GM12892 (cell line): ENCODE results near the gene NUBP1.
"Not testable (repeated sequence)": the region's sequence is repeated elsewhere in the genome, so short reads cannot be mapped to it uniquely, and the experiment has no call there.

Source experiments
- DNase-seq: peaks from one replicate; pipeline ENCODE4 v3.0.0; 2011; ENCODE audit not compliant: insufficient read length
- FAIRE-seq: peaks from 2 replicates; lab custom pipeline; 2011; peaks lifted over from hg19 to GRCh38; lab: Jason Lieb, UNC
- POLR2A ChIP-seq: IDR thresholded peaks from 2 replicates; pipeline ENCODE4 v1.6.1; 2011; ENCODE audit warnings: low read depth, low read length, control low read depth
- POLR2AphosphoS5 ChIP-seq: IDR thresholded peaks from 2 replicates; pipeline ENCODE4 v1.6.1; 2011; ENCODE audit warnings: low read depth, low read length, control low read depth
- TAF1 ChIP-seq: IDR thresholded peaks from 2 replicates; pipeline ENCODE4 v1.6.1; 2011; ENCODE audit warnings: low read depth, mild to moderate bottlenecking, control low read depth, low read length, borderline replicate concordance

The NUBP1 gene

DNA sequence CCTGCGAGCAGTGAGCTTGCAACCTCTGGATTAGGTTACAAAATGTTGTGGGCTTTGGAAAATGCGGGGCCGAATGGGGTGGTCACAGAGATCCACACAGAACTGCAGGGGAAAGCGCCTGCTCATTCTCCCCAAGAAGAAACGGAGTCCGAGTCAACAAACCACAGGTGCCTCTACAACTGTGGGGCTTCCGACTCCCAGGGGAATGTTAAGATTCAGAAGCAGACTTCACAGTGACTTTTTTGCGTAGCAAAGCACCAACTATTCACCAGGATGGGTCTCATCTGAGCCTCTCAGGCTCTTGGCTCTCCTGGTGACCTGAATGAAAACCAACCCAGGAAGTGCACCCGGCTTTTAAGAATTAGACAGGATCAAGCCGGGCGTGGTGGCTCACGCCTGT, 33.7 kb downstream of the NUBP1 start:
- DNase-seq (no peak), FAIRE-seq (no peak)
- TF ChIP-seq POLR2AphosphoS5 (no peak), TAF1 (no peak), POLR2A (no peak)

DNA sequence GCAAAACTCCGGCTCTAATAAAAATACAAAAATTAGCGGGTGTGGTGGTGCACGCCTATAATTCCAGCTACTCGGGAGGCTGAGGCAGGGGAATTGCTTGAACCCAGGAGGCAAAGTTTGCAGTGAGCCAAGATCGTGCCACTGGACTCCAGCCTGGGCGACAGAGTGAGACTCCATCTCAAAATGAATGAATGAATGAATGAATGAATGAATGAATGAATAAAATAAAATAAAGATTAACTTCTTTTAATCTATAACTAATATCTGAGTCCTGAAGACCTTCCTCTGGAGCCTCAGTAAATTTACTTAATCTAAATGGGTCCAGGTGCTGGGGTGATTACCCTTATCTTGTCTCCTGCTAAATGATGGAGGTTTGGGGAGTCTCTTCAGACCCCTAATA, 36.3 kb downstream of the NUBP1 start:
- not testable (repeated sequence) for DNase-seq, FAIRE-seq

DNA sequence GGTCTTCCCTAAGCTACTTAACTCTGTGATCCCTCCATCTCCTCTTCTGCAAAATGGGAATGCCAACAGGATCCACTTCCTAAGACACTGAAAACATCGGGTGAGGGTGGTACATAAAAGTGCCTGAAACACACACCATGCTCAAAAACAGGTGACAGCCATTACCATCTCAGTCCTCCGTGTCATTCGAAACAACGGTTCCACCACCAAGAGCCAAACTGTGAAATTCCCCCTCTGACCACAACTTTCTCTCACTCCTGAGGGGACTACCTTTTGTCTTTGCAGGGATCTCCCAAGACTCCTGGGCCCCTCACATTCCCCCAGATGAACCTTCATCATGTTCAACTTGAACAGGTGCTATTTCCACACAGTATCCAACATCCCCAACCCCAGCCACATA, 37.0 kb downstream of the NUBP1 start:
- FAIRE-seq (peak; percentile 90), DNase-seq (no peak)
- TF ChIP-seq POLR2AphosphoS5 (no peak), TAF1 (no peak), POLR2A (no peak)

DNA sequence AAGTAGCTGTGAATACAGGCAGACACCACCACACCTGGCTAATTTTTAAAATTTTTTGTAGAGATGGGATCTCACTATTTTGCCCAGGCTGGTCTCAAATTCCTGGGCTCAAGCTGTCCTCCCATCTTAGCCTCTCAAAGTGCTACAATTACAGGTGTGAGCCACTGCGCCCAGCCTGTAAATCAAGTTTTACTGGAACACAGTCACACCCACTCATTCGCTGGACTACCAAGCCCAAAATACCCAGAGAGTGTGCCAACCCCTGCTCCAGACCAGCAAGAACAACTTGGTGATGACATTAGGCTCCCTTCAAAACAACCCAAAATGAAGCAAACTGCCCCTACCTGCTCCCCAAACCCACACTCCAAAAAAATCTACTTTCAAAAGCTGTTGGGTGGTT, 39.0 kb downstream of the NUBP1 start:
- no peak for TF ChIP-seq TAF1
- no peak for TF ChIP-seq POLR2AphosphoS5
- no peak for TF ChIP-seq POLR2A
- DNase-seq = no peak
- FAIRE-seq = no peak

DNA sequence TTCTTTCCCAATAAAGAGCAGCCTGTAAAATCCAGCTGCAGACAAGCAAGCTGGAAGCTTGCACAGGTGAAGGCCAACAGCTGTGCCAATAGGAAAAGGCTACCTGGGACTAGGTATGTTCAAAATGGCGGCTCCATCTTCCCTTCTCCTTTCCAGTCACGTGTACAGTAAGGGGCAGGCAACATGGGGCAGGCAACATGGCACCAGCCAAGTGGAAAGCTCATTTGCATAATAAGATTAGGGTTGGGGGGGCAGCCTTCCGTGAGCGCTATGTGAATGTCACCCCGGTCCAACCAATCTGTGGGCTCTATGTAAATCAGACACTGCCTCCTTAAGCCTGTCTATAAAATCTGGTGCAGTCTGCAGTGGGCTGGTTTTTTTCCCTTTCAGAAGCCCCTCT, 43.7 kb downstream of the NUBP1 start:
- FAIRE-seq (peak; percentile 84), DNase-seq (no peak)
- no peak for TF ChIP-seq POLR2AphosphoS5
- TF ChIP-seq TAF1 = no peak
- TF ChIP-seq POLR2A = no peak

DNA sequence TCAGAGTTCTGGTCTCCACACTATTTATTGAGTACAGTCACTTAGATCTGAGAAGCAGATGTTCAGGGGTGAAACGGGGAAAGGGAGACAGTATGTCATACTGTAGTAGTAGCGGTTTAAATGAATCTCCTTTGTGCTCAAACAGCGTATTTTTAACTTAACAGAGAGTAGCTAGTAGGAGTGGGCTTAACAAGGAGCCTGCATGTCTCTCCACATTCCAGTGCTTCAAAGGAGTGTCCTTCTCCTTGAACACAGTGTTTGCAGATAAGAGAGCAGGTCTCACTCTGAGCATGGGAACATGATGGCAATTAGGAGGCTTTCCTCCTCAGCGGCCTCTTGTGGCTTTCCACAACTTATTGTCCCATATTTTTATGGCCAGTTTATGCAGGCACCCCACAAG, 45.0 kb downstream of the NUBP1 start:
- DNase-seq, FAIRE-seq: not testable (repeated sequence)

DNA sequence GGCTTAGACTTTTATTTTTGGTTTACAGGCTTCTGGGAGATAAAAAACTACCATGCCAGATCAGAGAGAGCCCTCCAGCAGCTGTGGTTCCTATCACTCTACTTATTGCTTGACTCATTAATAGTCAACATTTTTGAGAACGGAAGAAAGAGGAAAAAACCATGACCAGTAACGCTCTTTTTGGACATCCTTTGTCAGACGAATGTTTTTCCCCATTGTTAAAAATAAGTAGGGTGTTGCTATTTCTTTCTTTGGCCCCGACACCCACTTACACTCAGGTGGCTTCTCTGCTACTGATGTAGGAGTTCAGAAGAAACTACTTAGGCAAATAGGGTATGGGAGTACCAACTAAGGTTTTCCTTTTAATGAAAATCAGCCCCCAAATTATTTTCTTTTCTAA, 47.4 kb downstream of the NUBP1 start:
- peak; percentile 82 for FAIRE-seq
- no peak for DNase-seq
- no peak for TF ChIP-seq POLR2A
- no peak for TF ChIP-seq TAF1
- TF ChIP-seq POLR2AphosphoS5 = no peak

DNA sequence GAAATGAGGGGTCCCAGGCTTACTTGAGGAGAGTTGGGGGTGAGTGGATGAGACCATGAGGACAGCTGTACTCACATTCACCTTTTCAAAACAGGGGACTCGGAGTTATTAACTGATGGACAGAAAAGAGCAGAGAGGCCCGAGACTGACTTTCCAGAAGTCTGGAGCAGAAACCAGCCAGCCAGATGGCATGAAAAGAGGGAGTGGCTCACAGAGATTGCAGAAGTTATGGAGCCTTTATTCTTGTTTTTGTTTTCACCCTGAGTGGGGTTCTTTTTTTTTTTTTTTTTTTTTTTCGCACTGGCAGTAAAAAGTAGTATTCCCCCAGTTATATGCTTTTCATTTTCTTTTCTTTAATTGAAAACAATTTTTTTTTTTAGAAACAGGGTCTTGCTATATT, 56.1 kb downstream of the NUBP1 start:
- TF ChIP-seq POLR2A (no peak), POLR2AphosphoS5 (no peak), TAF1 (no peak)
- DNase-seq (no peak), FAIRE-seq (no peak)

DNA sequence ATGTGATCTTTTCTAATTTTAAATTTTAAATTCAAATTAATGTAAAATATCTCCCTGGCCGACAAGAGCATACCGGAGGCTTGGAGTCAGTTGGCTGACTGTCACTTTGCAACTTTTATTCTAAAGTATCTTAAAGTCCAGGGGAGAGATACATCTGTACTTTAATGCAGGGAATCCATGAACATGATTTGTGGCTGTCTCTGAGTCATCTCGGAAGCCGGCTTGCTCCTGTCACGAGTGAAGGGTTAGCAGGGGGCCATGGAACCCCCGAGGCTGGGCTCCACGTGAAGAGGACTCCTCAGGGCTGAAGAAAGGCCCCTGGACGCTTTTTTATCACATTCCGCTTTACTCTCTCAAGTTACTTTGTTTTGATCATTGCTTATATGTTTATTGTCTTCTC, 61.7 kb downstream of the NUBP1 start:
- no peak for DNase-seq
- no peak for FAIRE-seq
- TF ChIP-seq POLR2A = no peak
- TF ChIP-seq TAF1 = no peak
- TF ChIP-seq POLR2AphosphoS5 = no peak

DNA sequence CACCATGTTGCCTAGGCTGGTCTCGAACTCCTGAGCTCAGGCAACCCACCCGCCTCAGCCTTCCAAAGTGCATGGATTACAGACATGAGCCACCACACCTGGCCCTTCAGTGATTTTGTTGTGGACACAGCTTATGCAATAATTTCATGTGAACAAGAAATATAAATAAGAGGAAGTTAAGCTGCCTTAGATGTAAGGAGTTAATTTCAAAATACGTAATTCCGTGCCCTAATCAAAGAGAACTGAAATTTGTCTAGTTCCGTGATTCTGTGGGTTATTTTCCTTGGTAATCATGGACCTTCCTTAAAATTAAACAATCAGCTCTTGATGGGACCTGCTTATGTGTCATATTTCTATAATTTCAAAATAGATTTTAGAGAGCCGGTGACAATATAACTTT, 63.1 kb downstream of the NUBP1 start:
- no peak for FAIRE-seq

DNA sequence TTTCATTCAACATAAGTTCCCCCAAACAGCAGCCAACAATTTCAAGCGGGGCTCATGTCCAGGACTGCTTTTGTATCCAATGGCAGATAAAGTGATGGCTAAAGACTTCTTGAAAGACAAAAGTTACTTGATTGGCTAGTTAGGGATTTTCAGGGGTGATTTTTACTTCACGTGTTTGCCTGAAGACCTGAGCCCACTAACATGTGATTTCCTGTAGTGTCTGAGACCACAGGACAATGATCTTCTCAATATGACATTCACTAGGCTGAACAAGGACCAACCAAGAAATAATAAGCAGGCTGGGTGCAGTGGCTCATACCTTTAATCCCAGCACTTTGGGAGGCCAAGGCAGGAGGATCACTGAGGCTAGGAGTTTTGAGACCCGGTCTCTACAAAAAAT, 64.6 kb downstream of the NUBP1 start:
- TF ChIP-seq TAF1 (no peak), POLR2AphosphoS5 (no peak), POLR2A (no peak)
- peak; percentile 63 for FAIRE-seq
- no peak for DNase-seq

More for the DNA sequence above, 63.1 kb downstream of the NUBP1 start:
- TF ChIP-seq POLR2A = no peak
- no peak for TF ChIP-seq POLR2AphosphoS5
- no peak for TF ChIP-seq TAF1
- DNase-seq = no peak

DNA sequence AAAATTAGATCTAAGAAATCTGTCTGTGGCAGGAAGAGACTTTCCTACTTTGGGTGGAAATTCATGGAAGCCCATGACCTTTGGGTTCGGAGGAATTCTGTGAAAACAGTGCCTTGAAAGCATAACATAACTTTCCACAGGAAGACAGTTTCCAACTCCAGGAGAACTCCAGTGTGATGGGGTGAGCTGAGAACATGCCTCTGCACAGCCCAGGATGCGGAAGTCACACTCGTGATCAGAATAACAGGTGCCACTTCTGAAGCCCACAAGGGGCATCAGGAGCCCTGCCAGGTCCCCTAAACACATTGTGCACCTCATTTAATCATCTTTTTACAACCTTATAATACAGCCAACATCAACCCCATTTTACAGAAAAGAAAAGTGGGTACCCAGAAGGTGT, 65.2 kb downstream of the NUBP1 start:
- FAIRE-seq (peak; percentile 62), DNase-seq (no peak)
- TF ChIP-seq POLR2A = no peak
- TF ChIP-seq POLR2AphosphoS5 = no peak
- no peak for TF ChIP-seq TAF1

DNA sequence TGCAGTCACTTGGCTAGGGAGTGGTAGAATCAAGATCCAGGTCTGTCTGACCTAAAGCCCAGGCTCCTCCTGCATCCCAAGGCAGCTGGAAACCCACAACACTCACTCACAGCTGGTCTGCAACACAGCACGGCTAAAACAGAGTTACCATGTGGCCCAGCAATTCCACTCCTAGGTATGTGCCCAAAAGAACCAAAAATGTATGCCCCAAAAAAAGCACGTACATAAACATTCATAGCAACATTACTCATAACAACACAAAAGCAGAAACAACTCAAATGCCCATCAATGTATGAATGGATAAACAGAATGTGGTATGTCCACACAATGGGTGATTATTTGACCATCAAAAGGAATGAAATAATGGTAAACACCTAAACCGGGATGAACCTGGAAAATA, 66.1 kb downstream of the NUBP1 start:
- TF ChIP-seq TAF1 (no peak), POLR2AphosphoS5 (no peak), POLR2A (no peak)
- DNase-seq = no peak
- peak; percentile 50 for FAIRE-seq
